Fibroblast of villous mesenchyme (primary cell): ENCODE results near the gene ZC3HAV1. TPM values are rescaled to one million over a fixed set of nuclear protein-coding genes. Genes with fewer than 3 reads are reported as not detected.
"Not testable (repeated sequence)": the region's sequence is repeated elsewhere in the genome, so short reads cannot be mapped to it uniquely, and the experiment has no call there.

Experiments
- DNase-seq: peaks from one replicate; pipeline ENCODE4 v3.0.0-alpha.2; 2010; ENCODE audit warnings: low read depth
- H3K4me3 ChIP-seq: 2 replicates; pipeline ENCODE4 v1.5.1; 2011; ENCODE audit warnings: low read depth, mild to moderate bottlenecking, low read length
- CTCF ChIP-seq: IDR thresholded peaks from 2 replicates; pipeline ENCODE4 v1.5.1; 2012; ENCODE audit warnings: low read depth, mild to moderate bottlenecking, low read length; ENCODE audit not compliant: insufficient read depth
- total RNA-seq: library from RNA; depleted of rRNA; stranded (reverse); fragments of >200 nt; gene quantifications from 2 replicates; pipeline ENCODE4 v1.2.3, GENCODE V29; 2012

Gene ZC3HAV1
- total RNA-seq, 1 donor = 56.6 TPM

- TF ChIP-seq CTCF = no peak
- DNase-seq = no peak
- no peak overlapping the region for H3K4me3 ChIP-seq
Observed at GRCh38 chr7:139094030-139094429, 15.5 kb downstream of the ZC3HAV1 start.

DNA sequence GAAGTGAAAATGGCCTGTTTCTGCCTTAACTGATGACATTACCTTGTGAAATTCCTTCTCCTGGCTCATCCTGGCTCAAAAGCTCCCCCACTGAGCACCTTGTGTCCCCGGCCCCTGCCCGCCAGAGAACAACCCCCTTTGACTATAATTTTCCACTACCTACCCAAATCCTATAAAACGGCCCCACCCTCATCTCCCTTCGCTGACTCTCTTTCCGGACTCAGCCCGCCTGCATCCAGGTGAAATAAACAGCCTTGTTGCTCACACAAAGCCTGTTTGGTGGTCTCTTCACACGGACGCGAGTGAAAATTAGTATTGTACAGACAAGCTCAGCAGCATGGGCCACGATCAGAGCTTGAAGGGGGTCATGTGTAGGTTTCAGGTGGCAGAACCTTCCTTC is 16.0 kb downstream of the ZC3HAV1 start:
- not testable (repeated sequence) for H3K4me3 ChIP-seq, DNase-seq

GRCh38 chr7:139092090-139092796 is 17.3 kb downstream of the ZC3HAV1 start:
- TF ChIP-seq CTCF = no peak
- DNase-seq = no peak
- no peak overlapping the region for H3K4me3 ChIP-seq

GRCh38 chr7:139091677-139091996 is 17.9 kb downstream of the ZC3HAV1 start:
- TF ChIP-seq CTCF = no peak
- DNase-seq = peak; percentile 15
- no peak overlapping the region for H3K4me3 ChIP-seq

GRCh38 chr7:139089118-139089517 is 20.4 kb downstream of the ZC3HAV1 start:
- no peak for TF ChIP-seq CTCF
- DNase-seq = no peak
- no peak overlapping the region for H3K4me3 ChIP-seq

DNA sequence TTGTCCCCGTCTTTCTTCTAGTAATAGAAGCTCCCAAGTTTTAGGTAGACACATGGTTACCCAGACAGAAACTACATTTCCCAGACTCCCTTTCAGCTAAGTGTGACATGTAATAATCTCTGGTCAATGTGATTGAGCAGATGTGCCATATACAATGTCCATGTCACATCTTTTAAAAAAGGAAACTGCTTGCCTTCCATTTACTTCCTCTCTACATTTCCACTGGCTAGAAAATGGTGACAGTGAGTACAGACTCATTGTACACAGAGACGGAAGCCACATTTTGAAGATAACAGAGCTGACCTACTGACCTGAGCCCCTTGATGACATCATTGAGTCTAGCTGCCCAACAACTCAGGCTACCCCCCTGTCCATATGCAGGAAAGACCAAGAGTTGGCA is 21.3 kb downstream of the ZC3HAV1 start:
- no peak for TF ChIP-seq CTCF
- DNase-seq = no peak
- H3K4me3 ChIP-seq = no peak overlapping the region

DNA sequence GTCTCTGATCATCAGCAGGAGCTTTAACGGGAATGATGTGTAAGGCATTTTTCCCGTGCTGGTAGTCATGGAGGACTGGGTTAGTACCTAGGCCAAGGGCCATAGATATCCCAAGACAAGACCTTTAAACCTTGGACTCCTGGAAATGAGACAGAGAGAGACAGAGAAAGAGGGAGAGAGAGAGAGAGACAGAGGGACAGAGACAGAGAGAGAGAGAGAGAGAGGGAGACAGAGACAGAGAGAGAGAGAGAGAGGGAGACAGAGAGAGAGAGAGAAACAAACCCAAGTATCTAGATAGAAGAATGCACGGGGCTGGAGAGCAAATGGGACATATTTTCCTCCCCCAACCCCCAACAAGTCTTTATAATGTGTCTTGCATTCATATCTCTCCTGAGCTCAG is 22.3 kb downstream of the ZC3HAV1 start:
- DNase-seq = no peak
- no peak overlapping the region for H3K4me3 ChIP-seq
- no peak for TF ChIP-seq CTCF
